H1 (cell line): ENCODE results near the gene NEURL4. TPM values are rescaled to one million over a fixed set of nuclear protein-coding genes. Genes with fewer than 3 reads are reported as not detected.

ENCODE experiments used
- CTCF ChIA-PET: fragments of 300-600 bp; sonication (Branson Sonifier 250); formaldehyde crosslinking; loops from one replicate; lab custom pipeline; 2021; ENCODE audit not compliant: partially characterized antibody; lab: Charles Lee
- POLR2A ChIA-PET: fragments of 300-600 bp; sonication (Branson Sonifier 250); formaldehyde crosslinking; loops from one replicate; lab custom pipeline; 2021; ENCODE audit warnings: inconsistent platforms; ENCODE audit not compliant: partially characterized antibody; lab: Charles Lee
- DNase-seq, 2 experiments: peaks; one replicate each; pipeline versions ENCODE4 v3.0.0 to v3.0.0-alpha.2; 2010 to 2022; ENCODE audit warnings: low spot score in 2 of 2, low read depth in 1 of 2, mixed read lengths in 1 of 2
- FAIRE-seq: peaks from 2 replicates; lab custom pipeline; 2011; peaks lifted over from hg19 to GRCh38; lab: Jason Lieb, UNC
- H2AFZ ChIP-seq: 2 replicates; pipeline ENCODE4 v1.8.1; 2012; ENCODE audit warnings: low read length, inconsistent platforms
- H2AK5ac ChIP-seq: 2 replicates; pipeline ENCODE4 v1.6.1; 2013; ENCODE audit warnings: low read depth, low read length
- H2BK120ac ChIP-seq: replicated peaks from 2 replicates; pipeline ENCODE3; 2013; ENCODE audit warnings: low read depth, low read length, inconsistent platforms
- H2BK12ac ChIP-seq: 2 replicates; pipeline ENCODE4 v1.6.1; 2013; ENCODE audit warnings: low read depth, low read length
- H2BK15ac ChIP-seq: 2 replicates; pipeline ENCODE4 v1.6.1; 2013; ENCODE audit warnings: low read length
- H2BK20ac ChIP-seq: 2 replicates; pipeline ENCODE4 v1.6.1; 2013; ENCODE audit warnings: low read length
- H2BK5ac ChIP-seq: 2 replicates; pipeline ENCODE4 v1.6.1; 2013; ENCODE audit warnings: low read depth, low read length
- H3K14ac ChIP-seq: 2 replicates; pipeline ENCODE4 v1.6.1; 2013; ENCODE audit warnings: inconsistent platforms; ENCODE audit not compliant: insufficient read length
- H3K18ac ChIP-seq: 2 replicates; pipeline ENCODE4 v1.6.1; 2013; ENCODE audit warnings: low read length; ENCODE audit errors: extremely low read depth
- H3K23ac ChIP-seq: 2 replicates; pipeline ENCODE4 v1.6.1; 2013; ENCODE audit warnings: inconsistent platforms; ENCODE audit not compliant: insufficient read length
- H3K23me2 ChIP-seq: 2 replicates; pipeline ENCODE4 v1.6.1; 2013; ENCODE audit warnings: low read depth, low read length
- H3K27ac ChIP-seq: 2 replicates; pipeline ENCODE4 v1.6.1; 2011; ENCODE audit warnings: low read depth, low read length, inconsistent platforms
- H3K27me3 ChIP-seq, 4 experiments: replicated peaks in 1 of 4; 1 replicate in 1 of 4; 2 replicates in 3 of 4; pipeline versions ENCODE4 v1.6.1 to v1.8.1; 2011 to 2013; ENCODE audit warnings: low read length in 3 of 4, mild to moderate bottlenecking in 3 of 4, inconsistent platforms in 2 of 4, mixed read lengths in 2 of 4, moderate library complexity in 1 of 4; ENCODE audit not compliant: control insufficient read depth in 3 of 4, insufficient read depth in 3 of 4; ENCODE audit errors: extremely low read depth in 1 of 4
- H3K36me3 ChIP-seq, 4 experiments: 2 replicates each; pipeline versions ENCODE4 v1.6.1 to v1.8.1; 2011 to 2013; ENCODE audit warnings: mild to moderate bottlenecking in 4 of 4, low read length in 3 of 4, moderate library complexity in 2 of 4, control low read depth in 1 of 4, inconsistent platforms in 1 of 4; ENCODE audit not compliant: insufficient read depth in 4 of 4, control insufficient read depth in 2 of 4
- H3K4ac ChIP-seq: replicated peaks from 2 replicates; pipeline ENCODE3; 2013; ENCODE audit warnings: low read length, low read depth, mixed read lengths, inconsistent platforms; ENCODE audit not compliant: insufficient read length
- H3K4me1 ChIP-seq, 4 experiments: replicated peaks in 1 of 4; 1 replicate in 1 of 4; 2 replicates in 3 of 4; pipeline versions ENCODE4 v1.6.1 to v1.8.1; 2011 to 2013; ENCODE audit warnings: low read length in 3 of 4, inconsistent platforms in 2 of 4, mixed read lengths in 1 of 4; ENCODE audit not compliant: insufficient read depth in 4 of 4, control insufficient read depth in 3 of 4
- H3K4me2 ChIP-seq, 2 experiments: 2 replicates each; pipeline versions ENCODE4 v1.6.1 to v1.8.1; 2011 to 2013; ENCODE audit warnings: low read depth in 2 of 2, low read length in 2 of 2, control low read depth in 1 of 2, inconsistent platforms in 1 of 2, mild to moderate bottlenecking in 1 of 2; ENCODE audit not compliant: insufficient read depth in 1 of 2
- H3K4me3 ChIP-seq, 4 experiments: fragments of 200-600, 300-600 bp in 1 of 4; sonication (generic), shearing (Covaris generic), sonication (Bioruptor Twin) in 1 of 4; 2 replicates each; pipeline versions ENCODE4 v1.5.1 to v1.8.1; 2011 to 2016; ENCODE audit warnings: low read length in 4 of 4, low read depth in 3 of 4, control low read depth in 2 of 4, inconsistent platforms in 2 of 4, mild to moderate bottlenecking in 2 of 4, mixed read lengths in 1 of 4, moderate library complexity in 1 of 4; ENCODE audit not compliant: insufficient read depth in 2 of 4; ENCODE audit errors: extremely low read depth in 1 of 4
- H3K56ac ChIP-seq: replicated peaks from 2 replicates; pipeline ENCODE3; 2013; ENCODE audit warnings: low read depth, mild to moderate bottlenecking, mixed read lengths, low read length, inconsistent platforms; ENCODE audit not compliant: insufficient read length
- H3K79me1 ChIP-seq: 2 replicates; pipeline ENCODE4 v1.6.1; 2013; ENCODE audit warnings: low read depth, low read length, control low read depth
- H3K79me2 ChIP-seq, 2 experiments: 2 replicates each; pipeline versions ENCODE4 v1.6.1 to v1.8.1; 2012 to 2013; ENCODE audit warnings: low read length in 2 of 2, mild to moderate bottlenecking in 2 of 2, inconsistent platforms in 1 of 2; ENCODE audit not compliant: insufficient read depth in 2 of 2, control insufficient read depth in 1 of 2
- H3K9ac ChIP-seq, 4 experiments: replicated peaks in 1 of 4; 1 replicate in 1 of 4; 2 replicates in 3 of 4; pipeline versions ENCODE4 v1.6.1 to v1.8.1; 2011 to 2013; ENCODE audit warnings: low read depth in 3 of 4, low read length in 3 of 4, control low read depth in 2 of 4, mild to moderate bottlenecking in 2 of 4, moderate library complexity in 2 of 4, inconsistent platforms in 1 of 4; ENCODE audit errors: extremely low read depth in 1 of 4
- H3K9me3 ChIP-seq, 2 experiments: 2 replicates each; pipeline versions ENCODE4 v1.6.1 to v1.8.1; 2012 to 2013; ENCODE audit warnings: mild to moderate bottlenecking in 2 of 2, moderate library complexity in 2 of 2, control low read depth in 1 of 2, inconsistent platforms in 1 of 2, low read depth in 1 of 2, low read length in 1 of 2, mixed read lengths in 1 of 2; ENCODE audit not compliant: insufficient read depth in 2 of 2
- H4K20me1 ChIP-seq, 2 experiments: replicated peaks in 1 of 2; 2 replicates each; pipeline versions ENCODE3 to v1.8.1; 2011 to 2013; ENCODE audit warnings: inconsistent platforms in 2 of 2, low read length in 2 of 2, mild to moderate bottlenecking in 1 of 2; ENCODE audit not compliant: insufficient read depth in 2 of 2, control insufficient read depth in 1 of 2
- H4K5ac ChIP-seq: 2 replicates; pipeline ENCODE4 v1.6.1; 2013; ENCODE audit warnings: low read length, low read depth, mixed read lengths, inconsistent platforms; ENCODE audit not compliant: insufficient read length
- H4K8ac ChIP-seq: 2 replicates; pipeline ENCODE4 v1.8.0; 2013; ENCODE audit warnings: mild to moderate bottlenecking, moderate library complexity, low read length, inconsistent platforms; ENCODE audit not compliant: insufficient read depth; ENCODE audit errors: extremely low read depth
- H4K91ac ChIP-seq: replicated peaks from 2 replicates; pipeline ENCODE3; 2013; ENCODE audit warnings: low read length, mixed read lengths, inconsistent platforms; ENCODE audit not compliant: insufficient read length
- BCL11A ChIP-seq, 2 experiments: IDR thresholded peaks; one replicate each; pipeline ENCODE4 v1.6.1; 2011; ENCODE audit warnings: low read depth in 2 of 2, low read length in 2 of 2, mild to moderate bottlenecking in 2 of 2
- CREB1 ChIP-seq: IDR thresholded peaks from 2 replicates; pipeline ENCODE4 v1.6.1; 2012; ENCODE audit warnings: inconsistent platforms
- KDM4A ChIP-seq: IDR thresholded peaks from one replicate; pipeline ENCODE4 v1.7.1; 2012; ENCODE audit warnings: low read depth, mild to moderate bottlenecking, moderate library complexity, low read length, inconsistent platforms; ENCODE audit not compliant: severe bottlenecking
- NANOG ChIP-seq: IDR thresholded peaks from 2 replicates; pipeline ENCODE4 v1.6.1; 2011; ENCODE audit warnings: low read length, low read depth, mild to moderate bottlenecking, inconsistent platforms; ENCODE audit not compliant: insufficient read depth, poor library complexity, severe bottlenecking
- POLR2AphosphoS5 ChIP-seq: IDR thresholded peaks from 2 replicates; pipeline ENCODE4 v1.6.1; 2011; ENCODE audit warnings: low read depth, low read length
- SIX5 ChIP-seq: IDR thresholded peaks from 2 replicates; pipeline ENCODE4 v1.6.1; 2011; ENCODE audit warnings: mild to moderate bottlenecking, low read depth, low read length
- TAF1 ChIP-seq: IDR thresholded peaks from 2 replicates; pipeline ENCODE4 v1.6.1; 2011; ENCODE audit warnings: mild to moderate bottlenecking, low read depth, low read length
- TBP ChIP-seq: IDR thresholded peaks from 2 replicates; pipeline ENCODE4 v1.6.1; 2011; ENCODE audit warnings: low read depth, low read length, improper control_type of control experiment
- TCF12 ChIP-seq: IDR thresholded peaks from 2 replicates; pipeline ENCODE4 v1.6.1; 2011; ENCODE audit warnings: low read depth, mild to moderate bottlenecking, low read length
- WGBS, 2 experiments: shearing (Covaris generic) in 1 of 2; methylation state at CpG; one replicate each; pipeline versions ENCODE4 v1.1.6 to v1.1.7; 2013 to 2015; ENCODE audit warnings: low lambda C conversion rate in 2 of 2, mixed read lengths in 2 of 2, inconsistent platforms in 1 of 2, low coverage in 1 of 2, missing lambda C conversion rate in 1 of 2; ENCODE audit not compliant: insufficient replicate concordance in 2 of 2, insufficient coverage in 1 of 2, insufficient read length in 1 of 2; ENCODE audit errors: extremely low coverage in 1 of 2, missing lambda C conversion rate in 1 of 2; 5-methylcytosine and 5-hydroxymethylcytosine counted together
- polyA plus RNA-seq, 7 experiments: library from polyadenylated mRNA; depleted of rRNA in 3 of 7; stranded (reverse) in 5 of 7; unstranded in 2 of 7; fragments of >200 nt in 5 of 7; fragments of 200-250 nt in 2 of 7; gene quantifications; 1 replicate in 5 of 7; 2 replicates in 1 of 7; 4 replicates in 1 of 7; pipeline versions ENCODE4 v1.2.1 to v1.2.3, GENCODE V29; 2011 to 2013; ENCODE audit warnings: missing spikeins in 2 of 7, mixed read lengths in 2 of 7
- total RNA-seq: library from RNA; stranded (reverse); fragmentation: NEBNext Ultra II Directional; extraction: Animal tissue kit (Norgen Biotek cat#: 25700); gene quantifications from 2 replicates; pipeline ENCODE4 v1.2.1, GENCODE V29; 2021
- TF ChIP-seq, protein P1 (sequence below): IDR thresholded peaks from 2 replicates; pipeline ENCODE4 v1.6.1; 2012; ENCODE audit warnings: inconsistent platforms

NEURL4 gene
- total and polyA plus RNA-seq, 2 of the 8 experiments (the other 6 are each of a cell fraction or from before 2014, with no cell fraction given): 29.6 to 46.8 TPM

DNA sequence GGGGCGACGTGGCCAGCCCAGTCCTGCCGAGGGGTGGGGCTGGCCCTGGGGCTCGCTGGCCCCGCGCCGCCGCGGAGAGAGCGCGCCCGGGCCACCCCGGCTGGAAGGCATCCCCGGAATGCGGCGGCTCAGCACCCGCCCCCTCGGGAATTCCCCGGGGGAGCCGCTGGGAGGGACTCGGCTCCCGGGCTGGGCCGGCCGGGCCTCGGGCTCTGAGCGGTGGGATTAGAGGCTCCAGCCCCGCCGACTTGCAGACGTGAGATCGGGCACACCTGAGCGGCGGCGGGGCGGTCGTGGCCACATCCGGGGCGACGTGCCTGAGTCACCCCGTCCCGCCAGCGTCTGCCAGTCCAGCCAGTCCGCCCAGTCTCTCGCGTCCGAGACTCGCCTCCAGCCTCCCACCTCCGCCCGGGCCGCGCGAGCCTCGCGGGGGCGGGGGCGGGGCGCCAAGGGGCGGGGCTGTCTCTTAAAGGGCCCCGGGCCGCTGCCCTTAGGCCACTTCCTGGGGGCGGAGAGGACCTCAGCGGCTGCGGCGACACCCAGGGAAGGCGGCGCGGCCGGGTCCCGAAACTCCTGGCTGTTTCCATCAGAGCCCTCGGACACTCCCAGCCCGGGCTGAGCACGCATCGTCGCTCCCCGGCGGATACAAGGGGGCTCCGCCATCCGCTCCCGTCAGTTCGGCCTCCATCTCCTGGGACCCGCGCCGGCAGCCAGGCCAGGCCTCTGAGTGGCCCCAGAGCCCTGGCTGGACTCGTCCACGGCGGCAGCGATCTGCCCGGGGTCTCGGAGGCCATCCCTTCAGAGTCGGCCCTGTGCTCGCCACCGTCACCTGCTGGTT lies 22.7 kb upstream of the NEURL4 start, which contains the start of gene KCTD11:
KCTD11 (plus strand) TSS at position 498 of the 838 bp plus-strand sequence.
- Histone ChIP-seq H2AK5ac (no peak within 1 kb of the TSS; the same call in 1 of the 2 replicates), H3K79me2 (no peaks in the 10 kb centered on the region), H2BK120ac (no peak within 1 kb of the TSS), H3K36me3 (no peaks in the 10 kb centered on the region), H3K18ac (peak within 1 kb of the TSS; percentile 90), H2BK15ac (peak within 1 kb of the TSS; percentile 81; the same call in 1 of the 2 replicates), H2BK12ac (peak within 1 kb of the TSS; percentile 87; the same call in 1 of the 2 replicates), H2BK20ac (no peak within 1 kb of the TSS), H4K20me1 (peaks cover 0 to 2% of the 10 kb centered on the region in 2 experiments), H3K4me1 (peaks cover 0 to 19% (median 10%) of the 10 kb centered on the region in 4 experiments; a peak in 6 of 7 replicates), H3K9me3 (no peaks in the 10 kb centered on the region), H3K4me3 (peak within 1 kb of the TSS; percentile 39 to 96 (median 84)), H3K4me2 (peak within 1 kb of the TSS; percentile 92 to 98), H3K23me2 (peaks cover 15% of the 10 kb centered on the region; the same call in 1 of the 2 replicates), H3K14ac (no peak within 1 kb of the TSS), H4K91ac (peak within 1 kb of the TSS; percentile 58), H4K5ac (peak within 1 kb of the TSS; percentile 69), H3K56ac (peak within 1 kb of the TSS; percentile 39), H2BK5ac (peak within 1 kb of the TSS; percentile 92; the same call in 1 of the 2 replicates), H3K9ac (peak within 1 kb of the TSS in 3 of 4 experiments; percentile 65 to 74 (median 70); a peak in 5 of 7 replicates), H2AFZ (no peak within 1 kb of the TSS; the same call in 1 of the 2 replicates), H3K4ac (peak within 1 kb of the TSS; percentile 57), H4K8ac (peak within 1 kb of the TSS; percentile 86; the same call in 1 of the 2 replicates), H3K27me3 (no peaks in the 10 kb centered on the region), H3K23ac (no peak within 1 kb of the TSS), H3K79me1 (no peaks in the 10 kb centered on the region), H3K27ac (peak within 1 kb of the TSS; percentile 66; the same call in 1 of the 2 replicates)
- DNase-seq (peak; percentile 46 to 89), FAIRE-seq (no peak)
- CTCF ChIA-PET: interaction anchor here (0.6 to 14.1 kb wide), 16 partner anchors 8 to 208 kb away, joined by 3 to 167 read pairs (median 4); partner anchors contain the start of genes ACAP1, NEURL4, PLSCR3 and SLC2A4
- WGBS, 2 experiments: 0% methylated on average over 38 of the region's 91 CpGs; no CpG with 5 or more reads in 1 of the 2 experiments
- POLR2A ChIA-PET: interaction anchor here (0.7 to 8.2 kb wide), 21 partner anchors 14 to 237 kb away, joined by 3 to 91 read pairs (median 4); partner anchors contain the start of genes ACAP1, FGF11, GPS2 and NEURL4
- no peak for TF ChIP-seq NANOG
- TF ChIP-seq, protein P1, sequence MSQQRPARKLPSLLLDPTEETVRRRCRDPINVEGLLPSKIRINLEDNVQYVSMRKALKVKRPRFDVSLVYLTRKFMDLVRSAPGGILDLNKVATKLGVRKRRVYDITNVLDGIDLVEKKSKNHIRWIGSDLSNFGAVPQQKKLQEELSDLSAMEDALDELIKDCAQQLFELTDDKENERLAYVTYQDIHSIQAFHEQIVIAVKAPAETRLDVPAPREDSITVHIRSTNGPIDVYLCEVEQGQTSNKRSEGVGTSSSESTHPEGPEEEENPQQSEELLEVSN: no peak
- TF ChIP-seq TAF1: peak; percentile 50; the same call in 1 of the 2 replicates
- TF ChIP-seq KDM4A: peak; percentile 45
- TF ChIP-seq TCF12: 0 out of 2 replicates have a peak, but pooled peaks have one; percentile 15
- TF ChIP-seq SIX5: no peak
- TF ChIP-seq POLR2AphosphoS5: peak; percentile 59
- TF ChIP-seq CREB1: 0 out of 2 replicates have a peak, but pooled peaks have one; percentile 22
- TF ChIP-seq BCL11A (IDR thresholded peaks at IDR 0.05; ENCODE audit: low read depth in 2 of 2, low read length in 2 of 2): no peak
- peak; percentile 34; the same call in 1 of the 2 replicates for TF ChIP-seq TBP
